ENCODE measurements around the gene TLCD2.

DNA sequence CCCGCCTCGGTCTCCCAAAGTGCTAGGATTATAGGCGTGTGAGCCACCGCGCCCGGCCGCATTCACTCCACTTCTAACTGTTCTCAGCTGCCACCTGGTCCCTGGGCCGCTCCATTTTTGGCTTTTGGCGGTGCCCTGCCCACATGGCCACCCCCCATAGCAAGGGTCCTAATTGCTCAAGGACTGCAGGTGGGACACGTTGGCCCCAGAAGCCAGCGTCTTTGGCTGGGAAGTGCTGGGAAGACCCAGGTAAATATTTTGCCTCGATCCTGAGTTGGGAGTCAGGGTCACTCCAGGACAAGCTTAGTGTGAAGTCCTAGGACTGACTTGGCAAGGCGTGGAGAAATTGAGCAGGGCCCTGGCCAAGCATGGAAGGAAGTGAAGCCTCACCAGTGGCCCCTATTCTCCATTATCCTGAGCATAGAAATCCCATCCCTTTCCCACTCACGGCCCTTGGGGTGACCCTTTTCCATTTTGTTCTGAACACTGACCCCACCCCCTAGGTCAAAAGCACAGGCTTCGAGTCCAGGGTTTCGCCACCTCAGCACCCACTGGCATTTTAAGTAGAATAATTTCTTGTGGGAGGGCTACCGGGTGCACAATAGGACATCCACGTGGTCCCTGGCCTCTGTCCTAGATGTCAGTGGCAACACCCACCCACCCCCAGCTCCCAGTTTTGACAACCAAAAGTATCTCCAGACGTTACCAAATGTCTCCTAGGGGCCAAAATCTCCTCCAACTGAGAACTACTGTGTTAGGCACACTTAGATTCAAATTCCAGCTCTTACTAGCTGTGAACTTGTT, 8.4 kb upstream of the TLCD2 start:
- TF ChIP-seq, protein P1, sequence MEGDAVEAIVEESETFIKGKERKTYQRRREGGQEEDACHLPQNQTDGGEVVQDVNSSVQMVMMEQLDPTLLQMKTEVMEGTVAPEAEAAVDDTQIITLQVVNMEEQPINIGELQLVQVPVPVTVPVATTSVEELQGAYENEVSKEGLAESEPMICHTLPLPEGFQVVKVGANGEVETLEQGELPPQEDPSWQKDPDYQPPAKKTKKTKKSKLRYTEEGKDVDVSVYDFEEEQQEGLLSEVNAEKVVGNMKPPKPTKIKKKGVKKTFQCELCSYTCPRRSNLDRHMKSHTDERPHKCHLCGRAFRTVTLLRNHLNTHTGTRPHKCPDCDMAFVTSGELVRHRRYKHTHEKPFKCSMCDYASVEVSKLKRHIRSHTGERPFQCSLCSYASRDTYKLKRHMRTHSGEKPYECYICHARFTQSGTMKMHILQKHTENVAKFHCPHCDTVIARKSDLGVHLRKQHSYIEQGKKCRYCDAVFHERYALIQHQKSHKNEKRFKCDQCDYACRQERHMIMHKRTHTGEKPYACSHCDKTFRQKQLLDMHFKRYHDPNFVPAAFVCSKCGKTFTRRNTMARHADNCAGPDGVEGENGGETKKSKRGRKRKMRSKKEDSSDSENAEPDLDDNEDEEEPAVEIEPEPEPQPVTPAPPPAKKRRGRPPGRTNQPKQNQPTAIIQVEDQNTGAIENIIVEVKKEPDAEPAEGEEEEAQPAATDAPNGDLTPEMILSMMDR (IDR thresholded peaks at IDR 0.05) = no peak
- TF ChIP-seq POLR2A (IDR thresholded peaks at IDR 0.05) (no peak), POLR2AphosphoS5 (IDR thresholded peaks at IDR 0.05) (no peak)

All from prostate gland (tissue), 2 donors.